Upper lobe of left lung (tissue), 6 donors: ENCODE measurements around the gene SDK1. TPM values are rescaled to one million over a fixed set of nuclear protein-coding genes. Genes with fewer than 3 reads are reported as not detected.

ENCODE experiments used
- ATAC-seq, 2 donors: fragments of 200-7000 bp; cut with Tn5 transposase; one replicate each; pipeline ENCODE4 v1.9.1; 2022; ENCODE audit warnings: mild to moderate bottlenecking in 2 of 2, moderate library complexity in 2 of 2; ENCODE audit not compliant: low FRiP score in 2 of 2
- DNase-seq, 2 donors: peaks; one replicate each; pipeline ENCODE4 v3.0.0-alpha.2; 2019 to 2020
- H3K27ac ChIP-seq, 4 donors: fragments of 200-600 bp; sonication (generic); one replicate each; pipeline ENCODE4 v1.5.1; 2016 to 2019
- H3K27me3 ChIP-seq, 4 donors: fragments of 200-600 bp; sonication (generic); one replicate each; pipeline ENCODE4 v1.5.1; 2017 to 2019
- H3K36me3 ChIP-seq, 4 donors: fragments of 200-600 bp; sonication (generic); one replicate each; pipeline ENCODE4 v1.5.1; 2016 to 2019
- H3K4me1 ChIP-seq, 4 donors: fragments of 200-600 bp; sonication (generic); one replicate each; pipeline ENCODE4 v1.5.1; 2018 to 2019
- H3K4me3 ChIP-seq, 4 donors: fragments of 200-600 bp; sonication (generic); one replicate each; pipeline ENCODE4 v1.5.1; 2017 to 2019; ENCODE audit warnings: mild to moderate bottlenecking in 2 of 4, moderate library complexity in 1 of 4
- H3K9me3 ChIP-seq, 4 donors: fragments of 200-600 bp; sonication (generic); one replicate each; pipeline ENCODE4 v1.5.1; 2018 to 2019
- CTCF ChIP-seq, 6 experiments: fragments of 450-650 bp in 4 of 6; fragments of 200-600 bp in 2 of 6; sonication (generic) in 2 of 6; IDR thresholded peaks; one replicate each; pipeline ENCODE4 v1.5.1; 2016 to 2019; ENCODE audit warnings: antibody characterized with exemption in 6 of 6
- EP300 ChIP-seq, 4 donors: sonication (generic); formaldehyde crosslinking; IDR thresholded peaks; one replicate each; pipeline ENCODE4 v1.5.1; 2017; ENCODE audit warnings: antibody characterized with exemption in 4 of 4, control low read depth in 2 of 4
- POLR2A ChIP-seq, 4 donors: fragments of 450-650 bp; IDR thresholded peaks; one replicate each; pipeline ENCODE4 v1.5.1; 2016 to 2017; ENCODE audit warnings: antibody characterized with exemption in 4 of 4, mild to moderate bottlenecking in 2 of 4
- POLR2AphosphoS5 ChIP-seq, 2 donors: sonication (generic); formaldehyde crosslinking; IDR thresholded peaks; one replicate each; pipeline ENCODE4 v1.5.1; 2017; ENCODE audit warnings: antibody characterized with exemption in 2 of 2
- WGBS, 2 donors: methylation state at CpG; one replicate each; pipeline ENCODE4 v1.1.5; 2017 to 2018; 5-methylcytosine and 5-hydroxymethylcytosine counted together
- total RNA-seq, 6 donors: library from RNA; depleted of rRNA in 4 of 6; stranded (reverse); fragments of >200 nt in 4 of 6; gene quantifications; one replicate each; pipeline versions ENCODE4 v1.1.0 to v1.2.1, GENCODE V29; 2016 to 2021
- donor health status: DM: no; HTN: no; CAD: no; lungs with moderate emphysema.
- donor health status: DM: no; HTN: yes; CAD: no; lungs with severe emphysema.

The SDK1 gene
- total RNA-seq, 6 donors from 2014 or later, result 9.3 to 90.1 (median 11.8) TPM

- Histone ChIP-seq H3K27ac (no peak overlapping the region), H3K9me3 (no peaks in the 10 kb centered on the region), H3K27me3 (no peaks in the 10 kb centered on the region), H3K36me3 (no peaks in the 10 kb centered on the region), H3K4me1 (no peaks in the 10 kb centered on the region), H3K4me3 (no peak overlapping the region)
- DNase-seq (no peak), ATAC-seq (no peak)
- 80 to 85% methylated on average over 6 of the region's 6 CpGs for WGBS, 2 donors
- TF ChIP-seq POLR2AphosphoS5 (IDR thresholded peaks at IDR 0.05) (no peak), EP300 (IDR thresholded peaks at IDR 0.05) (no peak), POLR2A (IDR thresholded peaks at IDR 0.05) (no peak), CTCF (IDR thresholded peaks at IDR 0.05) (no peak)
These were observed 925.5 kb downstream of the SDK1 start for GRCh38 chr7:4226524-4226882.

GRCh38 chr7:4227105-4228010 lies 926.3 kb downstream of the SDK1 start:
- H3K36me3 ChIP-seq, result no peaks in the 10 kb centered on the region
- no peaks in the 10 kb centered on the region for H3K4me1 ChIP-seq
- no peaks in the 10 kb centered on the region for H3K9me3 ChIP-seq
- WGBS, 2 donors, result 87 to 88% methylated on average over 21 to 22 of the region's 22 CpGs
- H3K27ac ChIP-seq, result no peak overlapping the region
- no peak overlapping the region for H3K4me3 ChIP-seq
- ATAC-seq (no peak), DNase-seq (no peak)
- no peak for TF ChIP-seq EP300 (IDR thresholded peaks at IDR 0.05)
- no peak for TF ChIP-seq POLR2A (IDR thresholded peaks at IDR 0.05)
- no peak for TF ChIP-seq CTCF (IDR thresholded peaks at IDR 0.05)
- TF ChIP-seq POLR2AphosphoS5 (IDR thresholded peaks at IDR 0.05), result no peak
- H3K27me3 ChIP-seq, result no peaks in the 10 kb centered on the region

GRCh38 chr7:4230352-4230751 lies 929.3 kb downstream of the SDK1 start:
- TF ChIP-seq POLR2A (IDR thresholded peaks at IDR 0.05), result no peak
- no peak for TF ChIP-seq POLR2AphosphoS5 (IDR thresholded peaks at IDR 0.05)
- no peak for TF ChIP-seq CTCF (IDR thresholded peaks at IDR 0.05)
- no peak for TF ChIP-seq EP300 (IDR thresholded peaks at IDR 0.05)
- Histone ChIP-seq H3K4me1 (no peaks in the 10 kb centered on the region), H3K9me3 (no peaks in the 10 kb centered on the region), H3K36me3 (no peaks in the 10 kb centered on the region), H3K27me3 (no peaks in the 10 kb centered on the region), H3K27ac (no peak overlapping the region), H3K4me3 (no peak overlapping the region)
- ATAC-seq, result no peak
- DNase-seq, result no peak

GRCh38 chr7:4233146-4233545 lies 932.1 kb downstream of the SDK1 start:
- Histone ChIP-seq H3K27ac (no peak overlapping the region), H3K27me3 (no peaks in the 10 kb centered on the region), H3K36me3 (no peaks in the 10 kb centered on the region), H3K4me1 (no peaks in the 10 kb centered on the region), H3K4me3 (no peak overlapping the region), H3K9me3 (no peaks in the 10 kb centered on the region)
- WGBS, 2 donors, result 91 to 93% methylated on average over 13 to 15 of the region's 15 CpGs
- DNase-seq (no peak), ATAC-seq (no peak)
- TF ChIP-seq CTCF (IDR thresholded peaks at IDR 0.05) (no peak), EP300 (IDR thresholded peaks at IDR 0.05) (no peak), POLR2AphosphoS5 (IDR thresholded peaks at IDR 0.05) (no peak), POLR2A (IDR thresholded peaks at IDR 0.05) (no peak)
